ENCODE data around the gene EML4. TPM values are rescaled to one million over a fixed set of nuclear protein-coding genes. Genes with fewer than 3 reads are reported as not detected.

EML4 gene
- total RNA-seq, 4 donors from 2014 or later, result 23.3 to 52.4 (median 31.7) TPM

DNA sequence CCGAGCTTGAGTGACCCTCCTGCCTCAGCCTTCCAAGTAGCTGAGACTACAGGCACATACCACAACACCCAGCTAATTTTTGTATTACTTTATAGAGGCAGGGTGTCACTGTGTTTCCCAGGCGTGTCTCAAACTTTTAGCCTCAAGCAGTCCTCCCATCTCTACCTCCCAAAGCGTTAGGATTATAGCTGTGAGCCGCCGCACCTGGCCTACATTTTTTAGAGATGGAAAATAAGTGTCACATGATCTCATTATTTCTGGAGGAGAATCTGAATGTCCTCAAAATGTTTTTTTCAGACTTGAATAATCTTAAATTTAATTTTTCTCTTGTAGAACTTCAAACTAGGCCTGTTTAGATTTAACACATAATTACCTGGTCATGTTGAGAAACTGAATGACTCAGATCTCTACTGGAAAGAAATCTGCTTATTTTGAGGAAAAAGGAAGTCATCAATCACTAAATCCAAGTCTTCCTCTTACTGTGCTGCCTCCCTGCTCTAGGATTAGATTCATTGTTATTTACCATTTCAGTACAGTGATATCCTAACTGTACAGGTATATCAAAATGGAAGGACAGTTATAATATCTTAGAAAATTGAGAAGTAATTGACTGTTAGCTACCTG is 99.5 kb downstream of the EML4 start:
- TF ChIP-seq CTCF (IDR thresholded peaks at IDR 0.05; ENCODE audit: low read depth), result no peak

DNA sequence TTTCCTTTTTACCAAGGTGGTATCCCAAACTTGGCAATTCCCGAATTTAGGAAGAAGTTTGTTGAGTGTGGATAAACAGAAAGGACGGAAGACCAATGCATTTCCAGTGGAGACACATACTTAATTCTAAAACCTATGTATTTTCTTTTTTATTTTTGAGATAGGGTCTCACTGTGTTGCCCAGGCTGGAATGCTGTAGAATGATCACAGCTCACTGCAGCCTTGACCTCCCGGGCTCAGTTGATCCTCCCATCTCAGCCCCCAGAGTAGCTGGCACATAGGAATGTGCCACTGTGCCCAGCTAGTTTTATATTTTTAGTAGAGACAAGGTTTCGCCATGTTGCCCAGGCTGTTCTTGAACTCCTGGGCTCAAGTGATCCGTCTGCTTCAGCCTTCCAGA is 101.6 kb downstream of the EML4 start:
- TF ChIP-seq CTCF (IDR thresholded peaks at IDR 0.05; ENCODE audit: low read depth), result no peak

- no peak for TF ChIP-seq CTCF (IDR thresholded peaks at IDR 0.05; ENCODE audit: low read depth)
Observed at GRCh38 chr2:42274863-42275262, 105.7 kb downstream of the EML4 start.

- no peak for TF ChIP-seq CTCF (IDR thresholded peaks at IDR 0.05; ENCODE audit: low read depth)
Observed at GRCh38 chr2:42281416-42282081, 112.4 kb downstream of the EML4 start.

- TF ChIP-seq CTCF (IDR thresholded peaks at IDR 0.05; ENCODE audit: low read depth), result no peak
Observed at GRCh38 chr2:42284019-42284418, 114.9 kb downstream of the EML4 start.

DNA sequence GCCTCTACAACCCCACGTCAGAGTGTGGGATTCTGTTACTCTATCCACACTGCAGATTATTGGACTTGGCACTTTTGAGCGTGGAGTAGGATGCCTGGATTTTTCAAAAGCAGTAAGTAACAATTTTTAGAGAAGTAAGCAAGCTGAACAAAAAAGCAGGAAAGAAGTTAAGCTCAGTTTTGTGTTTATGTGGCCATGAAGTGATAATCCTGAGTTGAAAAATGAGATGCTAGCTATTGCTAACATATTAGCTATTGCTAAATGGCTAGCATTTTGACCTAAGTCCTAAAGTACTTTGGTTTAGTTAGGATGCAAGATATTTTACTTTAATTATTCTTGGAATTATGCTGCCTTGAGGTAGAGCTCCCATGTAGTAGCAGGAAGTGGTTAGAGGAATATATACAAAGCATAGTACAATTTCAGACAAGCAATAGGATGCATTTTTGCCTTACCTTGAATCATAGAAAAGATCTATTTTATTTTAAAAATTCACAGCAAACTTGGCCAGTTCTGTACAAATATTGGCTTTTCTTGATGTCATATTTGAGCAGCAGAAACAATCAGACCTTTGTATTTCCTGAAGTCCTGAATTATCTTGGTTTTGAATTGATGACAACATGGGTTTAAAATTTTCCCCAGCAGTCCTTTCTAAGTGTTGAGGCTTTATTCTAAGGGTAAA is 117.3 kb downstream of the EML4 start:
- TF ChIP-seq CTCF (IDR thresholded peaks at IDR 0.05; ENCODE audit: low read depth), result no peak

- no peak for TF ChIP-seq CTCF (IDR thresholded peaks at IDR 0.05; ENCODE audit: low read depth)
Observed at GRCh38 chr2:42288811-42289210, 119.7 kb downstream of the EML4 start.
